Smooth muscle cell (in vitro differentiated cells): Measurements from ENCODE around the gene TRIM44. TPM values are rescaled to one million over a fixed set of nuclear protein-coding genes. Genes with fewer than 3 reads are reported as not detected.

ENCODE experiments used
- DNase-seq: peaks from one replicate; lab custom pipeline; 2025; ENCODE audit not compliant: unreplicated experiment; lab: John Stamatoyannopoulos, UW
- H2AFZ ChIP-seq: fragments of 200-600 bp; sonication (generic); 2 replicates; pipeline ENCODE4 v1.6.0; 2016; ENCODE audit warnings: antibody characterized with exemption, low read depth, mild to moderate bottlenecking
- H3F3A ChIP-seq: fragments of 200-600 bp; sonication (generic); 2 replicates; pipeline ENCODE4 v1.6.0; 2017; ENCODE audit warnings: antibody characterized with exemption, low read depth
- H3K27ac ChIP-seq: fragments of 200-600 bp; sonication (generic); 2 replicates; pipeline ENCODE4 v1.5.1; 2016; ENCODE audit warnings: low read depth, mild to moderate bottlenecking
- H3K27me3 ChIP-seq: fragments of 200-600 bp; sonication (generic); 2 replicates; pipeline ENCODE4 v1.6.1; 2016; ENCODE audit warnings: low read depth, mild to moderate bottlenecking
- H3K36me3 ChIP-seq: fragments of 200-600 bp; sonication (generic); 2 replicates; pipeline ENCODE4 v1.5.1; 2016; ENCODE audit warnings: low read depth
- H3K4me1 ChIP-seq: fragments of 200-600 bp; sonication (generic); 2 replicates; pipeline ENCODE4 v1.5.1; 2016; ENCODE audit warnings: low read depth
- H3K4me2 ChIP-seq: fragments of 200-600 bp; sonication (generic); 2 replicates; pipeline ENCODE4 v1.6.0; 2016; ENCODE audit warnings: mild to moderate bottlenecking
- H3K4me3 ChIP-seq: fragments of 200-600 bp; sonication (generic); 2 replicates; pipeline ENCODE4 v1.5.1; 2016; ENCODE audit warnings: mild to moderate bottlenecking
- H3K79me2 ChIP-seq: fragments of 200-600 bp; sonication (generic); 2 replicates; pipeline ENCODE4 v1.6.0; 2016; ENCODE audit warnings: low read depth, mild to moderate bottlenecking
- H3K9ac ChIP-seq: fragments of 200-600 bp; sonication (generic); 2 replicates; pipeline ENCODE4 v1.6.0; 2016; ENCODE audit warnings: low read depth
- H3K9me3 ChIP-seq: fragments of 200-600 bp; sonication (generic); replicated peaks from 2 replicates; pipeline ENCODE4 v1.5.1; 2016; ENCODE audit warnings: low read depth
- H4K20me1 ChIP-seq: fragments of 200-600 bp; sonication (generic); 2 replicates; pipeline ENCODE4 v1.6.0; 2016; ENCODE audit warnings: low read depth
- CTCF ChIP-seq: fragments of 200-600 bp; sonication (generic); IDR thresholded peaks from 2 replicates; pipeline ENCODE4 v1.5.1; 2017; ENCODE audit warnings: borderline replicate concordance, mild to moderate bottlenecking, antibody characterized with exemption; ENCODE audit not compliant: insufficient read depth, poor library complexity, severe bottlenecking
- WGBS: methylation state at CpG from one replicate; pipeline ENCODE4 v1.1.7; 2016; ENCODE audit warnings: low lambda C conversion rate; 5-methylcytosine and 5-hydroxymethylcytosine counted together
- polyA plus RNA-seq: library from polyadenylated mRNA; unstranded; fragments of >200 nt; fragmentation: Nextera tagmentation; extraction: Ambion mirVana; gene quantifications from 2 replicates; pipeline ENCODE4 v1.2.1, GENCODE V29; 2016
- total RNA-seq: library from RNA; depleted of rRNA; stranded (reverse); fragments of >200 nt; gene quantifications from 2 replicates; pipeline ENCODE4 v1.2.3, GENCODE V29; 2014

The TRIM44 gene
- total and polyA plus RNA-seq, 2 experiments from 2014 or later = 20.9 to 32.9 TPM

GRCh38 chr11:35811783-35812182 is 149.2 kb downstream of the TRIM44 start:
- Histone ChIP-seq H3K9ac (no peak overlapping the region), H2AFZ (no peak overlapping the region), H3K27me3 (no peaks in the 10 kb centered on the region), H3K27ac (no peak overlapping the region), H3F3A (no peaks in the 10 kb centered on the region), H3K36me3 (no peaks in the 10 kb centered on the region), H4K20me1 (peaks cover 6% of the 10 kb centered on the region), H3K4me1 (no peaks in the 10 kb centered on the region), H3K79me2 (no peaks in the 10 kb centered on the region), H3K4me2 (no peak overlapping the region), H3K4me3 (no peak overlapping the region), H3K9me3 (no peaks in the 10 kb centered on the region)
- no peak for DNase-seq
- WGBS = 63% methylated on average over 2 of the region's 2 CpGs
- TF ChIP-seq CTCF = no peak

GRCh38 chr11:35812828-35813227 is 150.3 kb downstream of the TRIM44 start:
- H3K79me2 ChIP-seq = no peaks in the 10 kb centered on the region
- no peaks in the 10 kb centered on the region for H3K36me3 ChIP-seq
- no peak for DNase-seq
- no peaks in the 10 kb centered on the region for H3K27me3 ChIP-seq
- no peak for TF ChIP-seq CTCF
- H4K20me1 ChIP-seq = peaks cover 3% of the 10 kb centered on the region
- no peak overlapping the region for H3K9ac ChIP-seq
- no peak overlapping the region for H2AFZ ChIP-seq
- H3K4me2 ChIP-seq = no peak overlapping the region
- 83% methylated on average over 4 of the region's 4 CpGs for WGBS
- H3F3A ChIP-seq = no peaks in the 10 kb centered on the region
- H3K4me1 ChIP-seq = no peaks in the 10 kb centered on the region
- no peaks in the 10 kb centered on the region for H3K9me3 ChIP-seq
- no peak overlapping the region for H3K27ac ChIP-seq
- no peak overlapping the region for H3K4me3 ChIP-seq

GRCh38 chr11:35814081-35814695 is 151.6 kb downstream of the TRIM44 start:
- no peak for TF ChIP-seq CTCF
- DNase-seq = no peak
- 90% methylated on average over 7 of the region's 7 CpGs for WGBS

GRCh38 chr11:35814720-35815305 is 152.2 kb downstream of the TRIM44 start:
- no peak overlapping the region for H2AFZ ChIP-seq
- no peak for TF ChIP-seq CTCF
- H3K4me1 ChIP-seq = no peaks in the 10 kb centered on the region
- H3K27ac ChIP-seq = no peak overlapping the region
- no peak overlapping the region for H3K4me2 ChIP-seq
- H3K27me3 ChIP-seq = no peaks in the 10 kb centered on the region
- no peaks in the 10 kb centered on the region for H3F3A ChIP-seq
- H3K9ac ChIP-seq = no peak overlapping the region
- H3K4me3 ChIP-seq = no peak overlapping the region
- 53% methylated on average over 3 of the region's 3 CpGs for WGBS
- no peaks in the 10 kb centered on the region for H3K9me3 ChIP-seq
- no peak for DNase-seq
- H4K20me1 ChIP-seq = no peaks in the 10 kb centered on the region
- H3K36me3 ChIP-seq = no peaks in the 10 kb centered on the region
- no peaks in the 10 kb centered on the region for H3K79me2 ChIP-seq

More at GRCh38 chr11:35814081-35814695, 151.6 kb downstream of the TRIM44 start:
- Histone ChIP-seq H2AFZ (no peak overlapping the region), H3F3A (no peaks in the 10 kb centered on the region), H3K9me3 (no peaks in the 10 kb centered on the region), H3K27ac (no peak overlapping the region), H3K79me2 (no peaks in the 10 kb centered on the region), H3K4me2 (no peak overlapping the region), H3K9ac (no peak overlapping the region), H3K27me3 (no peaks in the 10 kb centered on the region), H3K36me3 (no peaks in the 10 kb centered on the region), H3K4me3 (no peak overlapping the region), H3K4me1 (no peaks in the 10 kb centered on the region), H4K20me1 (no peaks in the 10 kb centered on the region)
